Measurements from ENCODE around the gene RNASEL. TPM values are rescaled to one million over a fixed set of nuclear protein-coding genes. Genes with fewer than 3 reads are reported as not detected.
"Not testable (repeated sequence)": the region's sequence is repeated elsewhere in the genome, so short reads cannot be mapped to it uniquely, and the experiment has no call there.

RNASEL gene
- total and polyA plus RNA-seq, 4 donors: 1.3 to 3.9 (median 2.4) TPM

DNA sequence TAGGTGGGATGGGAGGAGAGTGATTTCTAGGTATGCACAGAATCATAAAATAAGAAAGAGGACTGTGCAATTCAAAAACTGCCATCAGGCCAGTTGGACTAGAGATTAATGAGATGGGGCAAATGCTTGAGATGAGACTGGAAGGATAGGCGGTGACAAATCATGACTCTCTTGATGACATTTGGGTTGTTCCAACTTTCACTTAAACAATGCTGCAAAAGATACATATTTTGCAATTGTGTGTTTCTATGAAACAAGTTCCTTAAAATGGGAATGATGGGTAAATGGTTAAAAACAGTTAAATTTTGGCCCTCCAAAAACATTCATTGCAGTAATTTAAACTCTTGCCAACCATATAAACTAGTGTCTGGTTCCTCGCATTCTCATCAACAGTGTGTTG lies 55.2 kb downstream of the RNASEL start:
- H3K27me3 ChIP-seq (ENCODE audit: control insufficient read depth in 4 of 4, insufficient read depth in 4 of 4, low read length in 3 of 4): no peaks in the 10 kb centered on the region
- TF ChIP-seq, protein P1, sequence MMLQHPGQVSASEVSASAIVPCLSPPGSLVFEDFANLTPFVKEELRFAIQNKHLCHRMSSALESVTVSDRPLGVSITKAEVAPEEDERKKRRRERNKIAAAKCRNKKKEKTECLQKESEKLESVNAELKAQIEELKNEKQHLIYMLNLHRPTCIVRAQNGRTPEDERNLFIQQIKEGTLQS (IDR thresholded peaks at IDR 0.05): no peak
- TF ChIP-seq RXRA (IDR thresholded peaks at IDR 0.05) (no peak), TAF1 (conservative IDR thresholded peaks at IDR 0.05) (no peak), JUND (IDR thresholded peaks at IDR 0.05) (no peak), MAX (IDR thresholded peaks at IDR 0.05) (no peak), HNF4A (conservative IDR thresholded peaks at IDR 0.05) (no peak), ZBTB33 (IDR thresholded peaks at IDR 0.05) (no peak), FOXA1 (IDR thresholded peaks at IDR 0.05) (no peak), YY1 (IDR thresholded peaks at IDR 0.05) (no peak), FOXA2 (IDR thresholded peaks at IDR 0.05) (no peak), NR2F2 (IDR thresholded peaks at IDR 0.05) (no peak), EGR1 (IDR thresholded peaks at IDR 0.05; ENCODE audit: low read depth in 2 of 2) (no peak)
- TF ChIP-seq, protein P2, sequence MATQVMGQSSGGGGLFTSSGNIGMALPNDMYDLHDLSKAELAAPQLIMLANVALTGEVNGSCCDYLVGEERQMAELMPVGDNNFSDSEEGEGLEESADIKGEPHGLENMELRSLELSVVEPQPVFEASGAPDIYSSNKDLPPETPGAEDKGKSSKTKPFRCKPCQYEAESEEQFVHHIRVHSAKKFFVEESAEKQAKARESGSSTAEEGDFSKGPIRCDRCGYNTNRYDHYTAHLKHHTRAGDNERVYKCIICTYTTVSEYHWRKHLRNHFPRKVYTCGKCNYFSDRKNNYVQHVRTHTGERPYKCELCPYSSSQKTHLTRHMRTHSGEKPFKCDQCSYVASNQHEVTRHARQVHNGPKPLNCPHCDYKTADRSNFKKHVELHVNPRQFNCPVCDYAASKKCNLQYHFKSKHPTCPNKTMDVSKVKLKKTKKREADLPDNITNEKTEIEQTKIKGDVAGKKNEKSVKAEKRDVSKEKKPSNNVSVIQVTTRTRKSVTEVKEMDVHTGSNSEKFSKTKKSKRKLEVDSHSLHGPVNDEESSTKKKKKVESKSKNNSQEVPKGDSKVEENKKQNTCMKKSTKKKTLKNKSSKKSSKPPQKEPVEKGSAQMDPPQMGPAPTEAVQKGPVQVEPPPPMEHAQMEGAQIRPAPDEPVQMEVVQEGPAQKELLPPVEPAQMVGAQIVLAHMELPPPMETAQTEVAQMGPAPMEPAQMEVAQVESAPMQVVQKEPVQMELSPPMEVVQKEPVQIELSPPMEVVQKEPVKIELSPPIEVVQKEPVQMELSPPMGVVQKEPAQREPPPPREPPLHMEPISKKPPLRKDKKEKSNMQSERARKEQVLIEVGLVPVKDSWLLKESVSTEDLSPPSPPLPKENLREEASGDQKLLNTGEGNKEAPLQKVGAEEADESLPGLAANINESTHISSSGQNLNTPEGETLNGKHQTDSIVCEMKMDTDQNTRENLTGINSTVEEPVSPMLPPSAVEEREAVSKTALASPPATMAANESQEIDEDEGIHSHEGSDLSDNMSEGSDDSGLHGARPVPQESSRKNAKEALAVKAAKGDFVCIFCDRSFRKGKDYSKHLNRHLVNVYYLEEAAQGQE (IDR thresholded peaks at IDR 0.05): no peak
- H3K9me3 ChIP-seq (ENCODE audit: control insufficient read depth in 4 of 4, low read length in 3 of 4): no peaks in the 10 kb centered on the region
- H3K4me1 ChIP-seq (ENCODE audit: control insufficient read depth in 4 of 4, insufficient read depth in 4 of 4, low read length in 3 of 4): no peaks in the 10 kb centered on the region
- H3K4me3 ChIP-seq (ENCODE audit: low read depth in 1 of 3, low read length in 3 of 3): no peak overlapping the region
- no peaks in the 10 kb centered on the region for H3K36me3 ChIP-seq (ENCODE audit: control insufficient read depth in 4 of 4, insufficient read depth in 3 of 4, low read depth in 1 of 4, low read length in 3 of 4)
- DNase-seq (ENCODE audit: low spot score): no peak
- H3K27ac ChIP-seq (ENCODE audit: low read depth in 1 of 2, low read length in 2 of 2): no peak overlapping the region
- H3K9ac ChIP-seq (ENCODE audit: low read depth in 1 of 2, low read length in 2 of 2): no peak overlapping the region
- WGBS: 96% methylated on average over 2 of the region's 2 CpGs

GRCh38 chr1:182528206-182528605 lies 60.9 kb downstream of the RNASEL start:
- H3K9me3 ChIP-seq (ENCODE audit: control insufficient read depth in 4 of 4, low read length in 3 of 4); DNase-seq (ENCODE audit: low spot score); H3K4me1 ChIP-seq (ENCODE audit: control insufficient read depth in 4 of 4, insufficient read depth in 4 of 4, low read length in 3 of 4): not testable (repeated sequence)

GRCh38 chr1:182527680-182528079 lies 61.4 kb downstream of the RNASEL start:
- H3K4me3 ChIP-seq (ENCODE audit: low read depth in 1 of 3, low read length in 3 of 3): no peak overlapping the region
- TF ChIP-seq JUND (IDR thresholded peaks at IDR 0.05): no peak
- no peak for TF ChIP-seq ZBTB33 (IDR thresholded peaks at IDR 0.05)
- TF ChIP-seq GABPA (IDR thresholded peaks at IDR 0.05 in 1 of 2, conservative IDR thresholded peaks at IDR 0.05 in 1 of 2): no peak
- TF ChIP-seq RXRA (IDR thresholded peaks at IDR 0.05): no peak
- no peak for TF ChIP-seq FOXA2 (IDR thresholded peaks at IDR 0.05)
- no peak for TF ChIP-seq EGR1 (IDR thresholded peaks at IDR 0.05; ENCODE audit: low read depth in 2 of 2)
- TF ChIP-seq, protein P1 (IDR thresholded peaks at IDR 0.05): no peak
- TF ChIP-seq FOXA1 (IDR thresholded peaks at IDR 0.05): no peak
- no peak for TF ChIP-seq NR2F2 (IDR thresholded peaks at IDR 0.05)
- H3K27me3 ChIP-seq (ENCODE audit: control insufficient read depth in 4 of 4, insufficient read depth in 4 of 4, low read length in 3 of 4): no peaks in the 10 kb centered on the region
- WGBS: 86% methylated on average over 2 of the region's 2 CpGs
- H3K27ac ChIP-seq (ENCODE audit: low read depth in 1 of 2, low read length in 2 of 2): no peak overlapping the region
- no peaks in the 10 kb centered on the region for H3K4me1 ChIP-seq (ENCODE audit: control insufficient read depth in 4 of 4, insufficient read depth in 4 of 4, low read length in 3 of 4)
- no peak overlapping the region for H3K9ac ChIP-seq (ENCODE audit: low read depth in 1 of 2, low read length in 2 of 2)
- no peaks in the 10 kb centered on the region for H3K36me3 ChIP-seq (ENCODE audit: control insufficient read depth in 4 of 4, insufficient read depth in 3 of 4, low read depth in 1 of 4, low read length in 3 of 4)
- peaks cover 0 to 8% (median 4%) of the 10 kb centered on the region in 4 donors for H3K9me3 ChIP-seq (ENCODE audit: control insufficient read depth in 4 of 4, low read length in 3 of 4)
- no peak for DNase-seq (ENCODE audit: low spot score)

More at GRCh38 chr1:182528206-182528605, 60.9 kb downstream of the RNASEL start:
- WGBS: 78% methylated on average over 5 of the region's 5 CpGs
- not testable (repeated sequence) for H3K27me3 ChIP-seq (ENCODE audit: control insufficient read depth in 4 of 4, insufficient read depth in 4 of 4, low read length in 3 of 4); H3K4me3 ChIP-seq (ENCODE audit: low read depth in 1 of 3, low read length in 3 of 3); H3K9ac ChIP-seq (ENCODE audit: low read depth in 1 of 2, low read length in 2 of 2); H3K36me3 ChIP-seq (ENCODE audit: control insufficient read depth in 4 of 4, insufficient read depth in 3 of 4, low read depth in 1 of 4, low read length in 3 of 4); H3K27ac ChIP-seq (ENCODE audit: low read depth in 1 of 2, low read length in 2 of 2)

All from liver (tissue), 9 donors.